GM18498 (cell line): ENCODE measurements around the gene PAPOLB.
"Not testable (repeated sequence)": the region's sequence is repeated elsewhere in the genome, so short reads cannot be mapped to it uniquely, and the experiment has no call there.

Experiments used
- ATAC-seq: cut with Tn5 transposase; IDR thresholded peaks from one replicate; pipeline ENCODE4 v1.9.1; 2021; ENCODE audit warnings: mild to moderate bottlenecking, moderate library complexity; ENCODE audit not compliant: unreplicated experiment

The PAPOLB gene

DNA sequence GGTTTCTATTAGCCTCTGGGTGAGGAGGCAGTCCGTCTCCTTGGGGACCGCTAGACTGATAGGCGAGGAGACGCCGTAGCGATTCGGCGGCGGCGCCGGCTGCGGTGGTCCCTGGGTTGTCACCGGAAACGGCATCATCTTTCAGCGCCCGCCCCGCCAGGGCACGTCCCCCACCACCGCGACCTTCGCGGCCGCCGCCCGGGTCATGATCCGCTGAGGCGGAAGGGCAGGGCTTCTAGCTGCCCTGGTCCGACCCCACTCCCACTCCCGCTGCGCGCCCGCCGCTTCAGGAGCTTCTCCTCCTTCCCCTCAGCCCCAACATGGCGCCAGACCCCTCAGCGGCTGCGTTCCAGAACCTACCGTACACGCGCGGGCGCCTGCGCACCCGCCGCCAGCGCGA is at the start of gene PAPOLB:
Gene PAPOLB, minus strand, starts transcription at position 358 of the 400 bp plus-strand sequence. Its CDS starts 220 bp downstream, at position 138.
- ATAC-seq: no peak

DNA sequence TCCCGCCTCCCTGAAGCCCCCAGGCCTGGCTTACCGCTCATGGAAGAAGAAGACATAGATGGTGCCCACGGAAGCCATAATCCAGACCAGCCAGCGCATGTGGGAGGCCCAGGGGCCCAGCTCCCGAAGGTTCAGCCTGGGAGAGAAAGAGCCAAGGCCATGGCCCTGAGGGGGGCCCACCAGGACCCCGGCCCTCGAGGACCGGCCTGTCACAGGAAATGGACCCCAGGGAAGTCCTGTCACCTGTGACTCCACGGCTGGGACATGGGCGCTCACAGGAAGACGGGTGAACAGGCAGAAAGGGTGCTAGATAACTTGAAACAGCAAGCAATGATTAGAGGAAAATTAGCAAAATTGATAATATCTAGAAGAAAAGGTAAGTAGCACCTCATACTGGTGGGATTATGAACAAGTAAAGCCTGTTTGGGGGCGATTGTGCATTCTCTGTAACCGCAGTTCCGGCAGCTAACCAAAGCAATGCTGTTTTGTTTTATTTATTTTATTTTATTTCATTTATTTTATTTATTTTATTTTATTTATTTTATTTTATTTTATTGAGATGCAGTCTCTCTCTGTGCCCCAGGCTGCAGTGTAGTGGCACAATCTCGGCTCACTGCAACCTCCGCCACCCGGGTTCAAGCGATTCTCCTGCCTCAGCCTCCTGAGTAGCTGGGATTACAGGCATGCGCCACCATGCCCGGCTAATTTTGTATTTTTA is 49.4 kb upstream of the PAPOLB start:
- ATAC-seq: no peak

DNA sequence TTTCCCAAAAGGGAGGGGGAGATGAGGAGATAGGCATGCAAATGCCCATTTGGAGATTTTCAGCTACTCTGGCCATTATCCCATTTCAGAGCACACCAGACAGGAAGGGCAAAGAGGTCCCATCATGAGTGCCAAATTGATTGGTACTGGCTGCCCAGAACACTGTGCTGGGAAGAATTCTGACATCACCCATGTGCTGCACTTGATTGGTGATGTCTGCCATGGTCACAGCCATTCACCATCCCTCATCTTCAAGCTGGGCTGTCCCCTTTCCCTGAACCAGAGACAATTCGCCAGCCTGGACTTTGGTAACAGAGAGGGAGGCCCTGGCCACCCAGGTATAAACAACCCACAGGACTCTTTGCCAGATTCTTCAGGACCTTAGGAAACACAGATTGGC is 44.9 kb upstream of the PAPOLB start:
- ATAC-seq: no peak

DNA sequence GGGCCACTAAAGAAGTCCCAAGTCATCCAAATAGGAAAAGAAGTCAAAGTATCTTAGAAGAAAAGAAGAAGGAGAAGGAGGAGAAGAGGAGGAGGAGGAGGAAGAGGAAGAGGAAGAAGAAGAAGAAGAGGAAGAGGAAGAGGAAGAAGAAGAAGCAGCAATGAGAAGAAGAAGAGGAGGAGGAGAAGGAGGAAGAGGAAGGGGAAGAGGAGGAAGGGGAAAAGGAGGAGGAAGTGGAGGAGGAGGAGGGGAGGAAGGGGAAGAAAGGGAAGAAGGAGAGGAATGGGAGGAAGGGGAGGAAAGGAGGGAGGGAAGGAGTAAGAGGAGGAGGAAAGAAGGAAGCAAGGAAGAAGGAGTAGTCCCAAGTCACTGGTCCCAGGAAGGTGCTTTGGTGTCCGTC is 43.3 kb upstream of the PAPOLB start:
- no peak for ATAC-seq

DNA sequence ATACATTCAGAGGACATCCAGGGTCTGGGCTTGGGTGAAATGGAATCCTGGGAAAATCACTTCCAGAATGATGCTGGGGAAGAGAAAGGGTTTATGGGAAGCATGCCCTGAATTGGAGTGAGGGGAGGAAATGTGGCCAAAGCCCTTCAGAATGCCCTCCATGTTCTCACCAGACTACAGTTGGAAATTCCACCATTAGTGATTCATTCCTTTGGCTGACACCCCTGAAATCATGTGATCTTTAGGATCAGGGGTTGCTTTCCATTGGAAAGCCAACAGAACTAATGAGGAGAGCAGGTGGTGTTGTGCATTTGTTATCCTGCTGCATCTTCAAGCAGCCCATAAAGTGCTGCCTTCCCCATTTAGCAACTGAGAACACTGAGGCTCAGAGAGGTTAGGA is 42.5 kb upstream of the PAPOLB start:
- ATAC-seq: no peak

DNA sequence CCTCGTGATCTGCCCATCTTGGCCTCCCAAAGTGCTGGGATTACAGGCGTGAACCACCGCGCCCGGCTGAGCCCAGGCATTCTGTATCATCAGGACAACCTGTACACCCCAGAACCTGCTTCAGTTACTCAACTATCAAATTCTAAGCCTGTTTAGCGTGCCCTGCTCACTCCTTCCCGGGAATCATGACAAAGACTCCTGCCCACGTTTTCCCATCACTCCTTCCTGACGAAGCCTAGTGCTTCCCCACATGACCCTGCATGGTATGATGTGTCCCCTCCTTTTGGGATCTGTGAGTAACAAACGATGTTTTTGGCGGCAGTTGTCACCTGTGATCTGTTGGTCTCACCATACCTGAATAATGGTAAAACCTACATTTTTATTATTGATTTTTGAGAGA is 33.9 kb upstream of the PAPOLB start:
- no peak for ATAC-seq

DNA sequence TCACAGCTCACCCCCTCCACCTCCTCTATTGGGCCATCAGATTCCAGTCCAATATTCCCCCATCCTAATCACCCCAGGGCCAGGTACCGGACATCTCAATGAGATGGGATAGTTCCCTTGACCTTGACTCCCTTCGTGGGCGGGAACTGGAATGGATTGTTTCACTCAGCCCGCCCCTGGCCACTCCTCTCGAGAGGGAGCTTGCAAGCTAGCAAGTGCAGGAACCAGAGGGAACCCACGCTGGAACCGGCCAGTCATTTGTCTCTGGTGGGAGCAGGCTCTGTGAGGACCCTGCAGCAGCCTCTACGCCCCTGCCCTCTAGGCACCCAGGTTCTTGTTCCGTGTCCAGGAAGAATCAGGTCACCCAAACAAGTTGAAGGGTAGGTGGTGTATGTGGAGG is 32.7 kb upstream of the PAPOLB start:
- no peak for ATAC-seq

DNA sequence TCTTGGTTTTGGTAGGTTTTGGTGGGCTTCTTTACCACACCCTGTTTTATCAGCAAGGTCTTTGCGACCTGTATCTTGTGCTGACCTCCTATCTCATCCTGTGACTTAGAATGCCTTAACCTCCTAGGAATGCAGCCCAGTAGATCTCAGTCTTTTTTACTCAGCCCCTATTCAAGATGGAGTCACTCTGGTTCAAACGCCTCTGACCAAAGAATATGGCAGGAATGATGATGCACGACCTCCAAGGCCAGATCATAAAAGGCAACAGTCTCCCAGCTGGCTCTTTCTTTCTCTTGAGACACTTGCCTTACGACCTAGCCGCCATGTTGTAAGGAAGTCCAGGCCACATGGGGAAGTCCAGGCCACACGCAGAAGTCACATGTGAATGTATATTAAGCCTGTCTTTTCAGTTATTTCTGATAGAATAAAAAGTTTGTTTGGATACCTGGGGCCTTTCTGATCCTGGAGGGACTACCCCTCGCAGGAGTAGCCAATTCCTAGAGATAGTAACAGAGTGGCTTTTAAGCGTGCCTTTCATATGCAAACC is 32.2 kb upstream of the PAPOLB start:
- ATAC-seq: no peak

DNA sequence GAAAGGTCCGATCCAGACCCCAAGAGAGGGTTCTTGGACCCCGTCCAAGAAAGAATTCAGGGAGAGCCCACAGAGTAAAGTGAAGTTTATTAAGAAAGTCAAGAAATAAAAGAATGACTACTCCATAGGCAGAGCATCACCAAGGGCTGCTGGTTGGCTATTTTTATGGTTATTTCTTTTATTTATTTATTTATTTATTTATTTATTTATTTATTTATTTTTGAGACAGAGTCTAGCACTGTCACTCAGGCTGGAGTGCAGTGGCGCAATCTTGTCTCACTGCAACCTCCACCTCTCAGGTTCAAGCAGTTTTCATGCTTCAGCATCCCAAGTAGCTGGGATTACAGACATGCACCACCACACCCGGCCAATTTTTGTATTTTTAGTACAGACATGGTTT is 31.4 kb upstream of the PAPOLB start:
- ATAC-seq: not testable (repeated sequence)

DNA sequence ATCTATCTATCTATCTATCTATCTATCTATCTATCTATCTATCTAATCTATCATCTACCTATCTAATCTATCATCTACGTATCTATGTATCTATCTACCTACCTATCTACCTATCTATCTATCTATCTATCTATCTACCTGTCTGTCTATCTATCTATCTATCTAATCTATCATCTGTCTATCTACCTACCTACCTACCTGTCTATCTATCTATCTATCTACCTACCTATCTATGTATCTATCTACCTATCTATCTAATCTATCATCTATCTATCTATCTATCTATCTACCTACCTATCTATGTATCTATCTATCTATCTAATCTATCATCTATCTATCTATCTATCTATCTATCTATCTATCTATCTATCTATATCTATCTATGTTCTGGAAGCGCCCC is 29.7 kb upstream of the PAPOLB start:
- not testable (repeated sequence) for ATAC-seq

DNA sequence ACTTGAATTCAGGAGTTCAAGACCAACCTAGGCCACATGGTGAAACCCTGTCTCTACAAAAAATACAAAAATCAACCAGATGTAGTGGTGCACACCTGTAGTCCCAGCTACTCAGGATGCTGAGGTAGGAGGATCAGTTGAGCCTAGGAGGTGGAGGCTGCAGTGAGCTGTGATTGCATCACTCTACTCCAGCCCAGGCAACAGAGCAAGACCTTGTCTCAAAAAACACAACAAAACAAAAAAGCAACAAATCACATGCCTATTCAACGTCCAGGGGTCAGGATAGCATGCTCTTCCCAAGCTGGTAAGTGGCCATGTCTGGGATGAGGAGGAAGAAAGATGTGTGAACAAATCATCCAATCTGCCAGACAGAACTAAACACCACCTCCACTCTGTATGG is 27.9 kb upstream of the PAPOLB start:
- ATAC-seq: no peak

DNA sequence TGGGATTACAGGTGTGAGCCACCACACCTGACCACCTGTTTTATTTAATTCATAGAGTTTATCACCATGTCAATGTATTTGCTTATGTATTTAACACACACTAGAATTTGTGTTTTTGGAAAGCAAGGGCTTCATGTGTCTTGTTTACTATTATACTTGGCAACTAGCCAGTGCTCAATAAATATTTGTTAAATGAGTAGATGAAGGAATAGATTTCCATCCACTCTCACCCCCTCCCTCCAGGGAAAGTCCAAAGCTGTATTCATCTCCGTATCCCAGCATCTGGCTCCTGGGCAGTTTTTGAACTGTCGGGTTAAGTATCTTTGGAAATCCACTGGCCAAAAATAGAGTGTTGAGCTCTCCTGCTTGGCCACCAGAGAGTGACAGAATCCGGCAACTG is 26.3 kb upstream of the PAPOLB start:
- no peak for ATAC-seq

DNA sequence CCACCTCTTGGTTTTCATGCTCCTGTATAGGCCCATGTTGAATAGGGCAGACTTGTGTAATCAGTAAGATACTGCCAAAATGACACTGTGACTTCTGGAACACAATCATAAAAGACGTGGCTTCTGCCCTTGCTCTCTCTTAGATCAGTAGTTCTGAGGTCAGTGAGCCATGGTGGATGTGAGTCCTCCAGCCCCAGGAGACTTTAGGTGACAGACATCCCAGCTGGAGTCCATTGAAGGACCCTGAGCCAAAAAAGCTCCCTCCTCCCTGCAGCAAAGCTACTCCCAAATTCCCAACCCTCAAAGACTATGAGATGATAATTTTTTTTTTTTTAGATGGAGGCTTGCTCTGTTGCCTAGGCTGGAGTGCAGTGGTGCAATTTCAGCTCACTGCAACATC is 24.8 kb upstream of the PAPOLB start:
- no peak for ATAC-seq

DNA sequence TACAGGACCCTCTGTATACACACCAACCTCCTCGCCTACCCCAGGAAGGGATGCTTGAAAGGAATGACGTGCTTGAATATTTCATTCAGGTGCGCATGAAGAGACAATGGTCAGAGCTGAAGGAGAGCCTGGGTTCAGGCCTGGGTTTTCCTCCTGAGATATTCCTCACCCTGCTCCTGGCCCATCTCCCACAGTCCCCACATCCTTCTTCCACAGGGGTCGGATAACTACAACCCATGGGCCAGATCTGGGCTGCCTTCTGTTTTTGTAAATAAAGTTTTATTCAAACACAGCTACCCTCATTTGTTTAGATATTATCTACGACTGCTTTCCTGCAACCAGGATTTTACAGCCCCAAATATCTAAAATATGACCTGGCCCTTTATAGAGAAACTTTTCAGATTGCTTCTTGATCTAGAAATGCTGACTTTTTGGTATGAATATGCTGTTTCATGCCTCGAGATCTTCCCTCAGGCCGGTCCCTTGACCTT is 23.5 kb upstream of the PAPOLB start:
- no peak for ATAC-seq

DNA sequence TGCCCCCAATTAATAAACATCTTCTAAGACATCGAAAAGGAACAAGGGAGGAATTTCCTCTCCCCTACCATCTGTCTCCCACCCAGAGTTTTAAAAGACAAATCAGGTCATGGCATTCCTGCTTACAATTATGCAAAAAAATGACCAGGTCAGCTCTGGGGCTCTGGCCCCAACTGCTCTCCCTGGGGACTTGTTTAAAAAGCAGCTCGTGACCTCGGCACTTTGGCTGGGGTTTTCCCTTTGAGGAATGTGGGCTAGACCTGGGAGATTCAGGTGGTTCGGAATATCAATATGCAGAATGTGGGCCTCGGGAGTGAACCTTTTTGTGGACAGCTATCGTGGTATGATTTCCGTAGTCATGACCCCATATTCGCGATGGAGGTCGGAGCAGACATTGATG is 22.3 kb upstream of the PAPOLB start:
- ATAC-seq: no peak

DNA sequence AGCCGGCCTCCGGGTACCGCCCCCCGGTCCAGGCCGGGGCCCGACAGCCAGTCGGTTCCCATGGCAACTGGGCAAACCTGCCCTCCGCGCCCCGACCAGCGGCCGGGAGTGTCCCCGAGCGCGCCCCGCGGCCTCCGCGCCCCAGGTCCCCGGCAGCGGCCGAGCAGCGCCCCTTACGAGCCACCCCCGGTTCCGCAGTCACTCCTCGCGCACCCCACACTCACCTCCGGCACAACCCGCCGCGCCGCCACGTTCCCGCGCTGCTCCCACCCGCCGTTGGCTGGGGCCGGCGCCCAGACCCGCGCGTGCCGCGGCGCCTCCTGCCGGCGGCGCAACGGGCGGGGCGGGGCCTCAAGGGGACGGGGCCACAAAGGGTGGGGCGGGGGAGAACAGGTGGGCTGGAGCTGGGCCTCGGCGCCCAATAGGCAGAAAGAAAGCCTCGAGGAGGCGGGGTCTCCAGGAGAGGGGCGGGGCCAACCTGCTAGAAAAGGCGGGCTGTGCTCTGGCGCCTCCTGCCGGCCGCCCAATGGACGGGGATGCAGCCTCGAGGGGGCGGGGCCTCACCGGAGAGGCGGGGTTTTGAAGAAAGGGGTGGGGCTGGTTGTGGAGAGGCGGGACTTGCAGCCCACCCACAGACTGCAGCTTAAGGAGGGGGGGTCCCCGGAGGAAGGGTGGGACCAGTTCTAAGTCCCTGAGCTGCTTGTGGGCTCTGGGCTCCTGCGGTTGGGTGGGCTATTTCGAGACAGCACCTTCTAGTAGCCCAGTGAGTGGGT is 21.7 kb upstream of the PAPOLB start, which contains the start of gene RADIL:
Gene RADIL, minus strand, starts transcription at position 345 of the 773 bp plus-strand sequence. CDS start 5,577 bp downstream, outside the sequence.
- peak; percentile 77 for ATAC-seq

DNA sequence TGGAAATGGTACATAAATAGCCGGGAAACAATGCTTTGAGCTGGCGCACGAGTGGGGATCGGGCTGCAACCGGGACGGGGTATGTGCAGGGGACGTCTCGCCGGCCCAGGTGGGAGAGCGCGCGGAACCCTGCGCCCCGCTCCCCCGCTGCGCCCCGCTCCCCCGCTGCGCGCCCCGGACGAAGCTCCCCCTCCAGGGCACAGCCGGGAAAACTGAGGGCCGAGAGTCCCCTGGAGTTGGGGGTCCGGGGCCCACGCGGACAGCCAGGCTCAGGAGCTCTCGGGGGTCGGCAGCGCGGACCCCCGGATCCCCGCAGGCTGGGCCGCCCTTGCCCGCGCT is 21.2 kb upstream of the PAPOLB start:
- no peak for ATAC-seq

DNA sequence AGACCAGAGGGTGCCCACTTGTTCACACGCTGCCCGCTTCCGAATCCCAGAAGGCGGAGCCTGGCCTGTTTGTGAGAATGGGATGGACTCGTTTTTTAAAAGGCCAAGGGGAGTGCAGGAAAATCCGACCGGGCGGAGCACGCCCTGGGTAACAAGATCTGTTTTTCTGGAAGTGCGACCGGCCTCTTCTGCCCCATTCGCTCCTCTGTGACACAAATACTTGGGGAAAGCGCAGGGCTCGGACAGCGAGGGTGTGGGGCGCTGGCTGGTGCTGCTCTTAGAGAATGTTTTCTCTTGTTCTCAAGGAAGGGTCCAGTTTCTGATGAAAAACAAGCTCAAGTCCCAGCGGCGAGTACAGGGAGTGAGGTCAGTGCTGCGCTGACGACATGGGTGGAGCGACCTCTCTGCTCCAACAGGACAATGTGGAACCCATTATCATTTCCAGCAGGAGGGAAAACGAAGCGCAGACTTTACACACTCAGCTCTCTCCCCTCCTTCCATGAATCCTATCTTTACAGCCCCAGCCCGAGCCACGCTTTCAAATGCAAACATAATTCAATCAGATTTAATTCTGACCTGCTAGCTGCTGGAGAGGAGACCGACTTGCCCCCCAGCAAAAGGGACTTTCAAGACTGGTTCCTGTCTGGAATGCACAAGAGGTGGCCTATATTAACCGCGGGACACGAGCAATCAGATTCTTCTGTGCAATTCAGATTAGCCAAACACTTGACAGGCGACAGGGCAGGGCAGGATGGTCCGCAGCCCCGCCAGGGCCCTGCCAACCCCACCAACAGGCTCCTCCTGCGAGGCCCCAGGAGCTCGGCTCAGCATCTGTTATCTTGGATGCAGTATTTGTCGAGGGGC is 20.6 kb upstream of the PAPOLB start:
- no peak for ATAC-seq

DNA sequence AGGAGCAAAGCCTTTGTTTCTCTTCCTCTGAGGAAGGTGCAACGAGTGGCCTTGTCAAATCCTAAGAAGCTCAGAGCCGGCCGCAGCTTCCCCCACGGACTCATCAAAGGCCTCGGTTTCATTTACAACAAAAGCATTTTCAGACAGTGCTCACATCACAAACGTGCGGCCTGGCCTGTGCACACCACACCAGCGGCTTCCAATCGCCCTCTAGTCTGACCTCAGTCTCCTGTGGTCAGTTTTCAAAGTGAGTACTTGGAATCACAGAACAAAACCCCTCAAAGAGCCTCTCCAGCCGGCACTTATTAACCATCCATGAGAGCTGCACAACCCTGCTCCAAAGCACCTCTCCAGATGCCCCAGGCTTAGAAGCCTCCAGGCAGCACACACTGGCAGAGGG is 18.4 kb upstream of the PAPOLB start:
- no peak for ATAC-seq

DNA sequence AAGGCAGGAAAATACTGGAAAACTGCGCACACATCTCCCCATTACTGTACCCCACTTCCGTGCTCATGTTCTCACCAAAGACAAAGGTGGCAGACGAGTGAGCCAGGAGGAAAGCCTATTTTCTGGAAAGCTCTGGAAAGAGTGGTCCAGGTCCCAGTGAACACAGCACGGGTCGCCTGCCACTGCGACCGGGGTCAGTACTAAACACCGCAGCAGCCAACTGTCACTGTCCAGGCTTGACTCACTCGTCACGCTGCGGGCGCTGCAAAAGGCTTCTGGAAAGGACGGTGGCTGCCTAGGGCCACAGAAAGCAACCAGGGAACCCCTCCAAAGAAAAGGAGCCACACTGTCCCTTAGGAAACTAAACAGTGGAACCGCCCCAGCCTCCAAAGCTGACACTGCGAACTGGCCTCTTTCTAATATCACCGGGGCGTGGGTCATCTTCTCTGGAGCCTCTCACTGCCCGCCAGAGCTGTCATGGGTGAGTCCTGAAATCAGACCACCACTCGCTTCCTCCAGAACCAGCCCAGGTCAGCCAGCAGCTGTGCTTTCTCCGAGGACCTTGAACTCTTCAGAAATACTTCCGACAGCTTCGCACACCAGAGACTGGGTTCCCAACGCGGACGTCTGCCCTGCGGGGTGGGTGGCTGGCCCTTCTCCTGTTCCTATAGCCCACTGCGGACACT is 17.7 kb upstream of the PAPOLB start:
- no peak for ATAC-seq
